ENCODE data around the gene MORC2.

DNA sequence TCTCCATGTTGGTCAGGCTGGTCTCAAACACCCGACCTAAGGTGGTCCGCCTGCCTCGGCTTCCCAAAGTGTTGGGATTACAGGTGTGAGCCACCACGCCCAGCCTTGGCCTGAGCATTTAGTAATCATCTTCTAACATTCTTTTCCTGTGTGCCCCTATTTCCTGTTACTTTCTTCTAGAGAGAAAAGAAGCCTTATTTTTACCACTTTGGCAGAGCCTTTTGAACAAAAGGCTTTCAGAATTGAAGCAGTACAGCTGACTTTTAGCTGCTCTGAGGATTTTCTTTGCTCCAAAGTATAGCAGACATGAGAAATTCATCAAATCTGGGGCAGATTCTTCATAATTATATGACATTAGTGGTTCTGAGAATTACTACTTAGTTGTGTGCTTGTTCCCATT lies 13.4 kb downstream of the MORC2 start:
- TF ChIP-seq, protein P1, sequence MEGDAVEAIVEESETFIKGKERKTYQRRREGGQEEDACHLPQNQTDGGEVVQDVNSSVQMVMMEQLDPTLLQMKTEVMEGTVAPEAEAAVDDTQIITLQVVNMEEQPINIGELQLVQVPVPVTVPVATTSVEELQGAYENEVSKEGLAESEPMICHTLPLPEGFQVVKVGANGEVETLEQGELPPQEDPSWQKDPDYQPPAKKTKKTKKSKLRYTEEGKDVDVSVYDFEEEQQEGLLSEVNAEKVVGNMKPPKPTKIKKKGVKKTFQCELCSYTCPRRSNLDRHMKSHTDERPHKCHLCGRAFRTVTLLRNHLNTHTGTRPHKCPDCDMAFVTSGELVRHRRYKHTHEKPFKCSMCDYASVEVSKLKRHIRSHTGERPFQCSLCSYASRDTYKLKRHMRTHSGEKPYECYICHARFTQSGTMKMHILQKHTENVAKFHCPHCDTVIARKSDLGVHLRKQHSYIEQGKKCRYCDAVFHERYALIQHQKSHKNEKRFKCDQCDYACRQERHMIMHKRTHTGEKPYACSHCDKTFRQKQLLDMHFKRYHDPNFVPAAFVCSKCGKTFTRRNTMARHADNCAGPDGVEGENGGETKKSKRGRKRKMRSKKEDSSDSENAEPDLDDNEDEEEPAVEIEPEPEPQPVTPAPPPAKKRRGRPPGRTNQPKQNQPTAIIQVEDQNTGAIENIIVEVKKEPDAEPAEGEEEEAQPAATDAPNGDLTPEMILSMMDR (IDR thresholded peaks at IDR 0.05) = no peak
- TF ChIP-seq POLR2A (IDR thresholded peaks at IDR 0.05) = no peak

Data from uterus (tissue), 2 donors.